NCI-H2081 (cell line): ENCODE results near the gene CHST11.

Experiments
- DNase-seq, 2 experiments: peaks; one replicate each; lab custom pipeline; 2025; lab: John Stamatoyannopoulos, UW

CHST11 gene

DNA sequence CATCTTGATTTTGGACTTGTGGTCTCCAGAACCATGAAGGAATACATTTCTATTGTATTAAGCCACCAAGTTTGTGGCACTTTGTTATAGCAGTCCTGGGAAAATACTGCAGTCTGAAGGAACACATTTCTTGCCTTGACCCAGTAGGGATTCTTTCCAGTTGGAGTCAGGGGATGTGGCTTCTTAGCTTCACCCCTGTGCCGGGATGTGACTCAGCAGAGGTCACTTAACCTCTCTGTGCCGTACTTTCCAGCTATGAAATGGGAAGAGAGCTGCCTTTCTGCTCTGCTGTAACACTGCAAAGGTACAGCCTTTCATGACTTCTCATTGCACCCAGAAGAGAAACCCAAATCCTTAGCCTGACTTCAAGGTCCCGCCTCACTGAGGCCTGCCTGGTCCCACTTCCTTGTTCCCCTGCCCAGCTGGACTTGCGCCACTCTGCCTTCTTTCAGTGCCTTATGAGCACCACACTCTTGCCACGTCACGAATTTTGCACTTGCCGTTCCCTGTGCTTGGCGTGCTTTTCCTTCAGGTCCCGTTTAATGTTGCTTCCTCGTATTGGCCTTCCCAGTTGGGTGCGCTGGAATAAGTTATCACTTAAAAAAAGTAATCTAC is 24.2 kb downstream of the CHST11 start:
- no peak for DNase-seq

GRCh38 chr12:104482113-104482512 is 25.4 kb downstream of the CHST11 start:
- DNase-seq: no peak

GRCh38 chr12:104482748-104483147 is 26.0 kb downstream of the CHST11 start:
- no peak for DNase-seq

- no peak for DNase-seq
Observed at GRCh38 chr12:104484079-104484478, 27.3 kb downstream of the CHST11 start.

- DNase-seq: no peak
Observed at GRCh38 chr12:104485651-104486362, 29.1 kb downstream of the CHST11 start.

- DNase-seq: no peak
Observed at GRCh38 chr12:104486363-104486750, 29.6 kb downstream of the CHST11 start.

DNA sequence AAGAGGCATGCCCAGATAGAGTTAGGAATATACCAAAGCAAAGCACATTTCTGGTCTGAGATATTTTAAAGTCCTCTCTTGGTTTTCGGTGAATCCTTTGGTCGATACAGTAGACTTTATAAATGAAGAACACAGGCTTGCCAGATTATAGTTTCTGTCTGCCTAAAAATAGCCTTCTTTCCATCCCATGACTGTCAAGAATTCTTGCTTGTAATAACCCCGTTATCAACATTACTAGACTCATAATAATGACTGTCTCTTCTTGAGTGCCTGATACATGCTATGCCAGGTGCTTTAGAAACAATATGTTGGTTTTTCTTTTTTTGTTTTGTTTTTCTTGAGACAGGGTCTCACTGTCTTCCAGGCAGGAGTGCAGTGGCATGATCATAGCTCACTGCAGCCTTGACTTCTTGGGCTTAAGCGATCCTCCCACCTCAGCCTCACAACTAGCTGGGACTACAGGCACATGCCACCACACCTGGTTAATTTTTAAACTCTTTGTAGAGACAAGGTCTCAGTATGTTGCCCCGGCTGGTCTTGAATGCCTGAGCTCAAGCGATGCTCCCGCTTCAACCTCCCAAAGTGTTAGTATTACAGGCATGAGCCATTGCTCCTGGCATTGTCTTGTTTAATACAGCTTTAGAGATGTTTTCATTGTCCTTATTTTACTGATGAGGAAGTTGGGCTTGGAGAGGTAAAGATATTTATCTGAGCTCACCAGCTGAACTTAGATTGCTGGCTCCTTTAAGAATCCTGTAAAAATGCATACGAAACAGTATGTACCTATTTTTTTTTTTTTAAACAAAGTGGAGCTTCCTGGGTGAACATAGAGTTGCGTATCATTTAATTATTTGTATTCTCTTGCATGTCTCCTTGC is 30.4 kb downstream of the CHST11 start:
- DNase-seq: no peak

GRCh38 chr12:104488374-104488773 is 31.6 kb downstream of the CHST11 start:
- DNase-seq: no peak

GRCh38 chr12:104490186-104490585 is 33.4 kb downstream of the CHST11 start:
- DNase-seq: no peak

GRCh38 chr12:104490850-104491249 is 34.1 kb downstream of the CHST11 start:
- DNase-seq: no peak

DNA sequence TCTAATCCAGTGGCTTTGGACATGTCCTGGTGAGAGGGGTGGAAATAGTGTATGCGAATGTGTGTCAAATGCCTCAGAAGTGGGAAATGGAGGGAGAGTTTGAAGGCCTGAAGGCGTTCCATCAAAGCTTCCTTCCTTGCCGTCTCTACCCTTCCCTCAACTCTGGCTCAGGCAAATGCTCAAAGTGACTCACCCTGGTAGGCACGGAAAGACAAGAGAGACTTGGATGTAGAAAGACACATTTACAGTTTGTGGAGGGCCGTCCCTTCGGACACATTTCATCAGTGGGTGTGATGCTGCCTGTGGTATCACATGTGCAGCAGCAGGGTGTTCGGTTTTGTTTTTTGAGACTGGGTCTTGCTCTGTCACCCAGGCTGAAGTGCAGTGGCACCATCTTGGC is 36.7 kb downstream of the CHST11 start:
- no peak for DNase-seq

DNA sequence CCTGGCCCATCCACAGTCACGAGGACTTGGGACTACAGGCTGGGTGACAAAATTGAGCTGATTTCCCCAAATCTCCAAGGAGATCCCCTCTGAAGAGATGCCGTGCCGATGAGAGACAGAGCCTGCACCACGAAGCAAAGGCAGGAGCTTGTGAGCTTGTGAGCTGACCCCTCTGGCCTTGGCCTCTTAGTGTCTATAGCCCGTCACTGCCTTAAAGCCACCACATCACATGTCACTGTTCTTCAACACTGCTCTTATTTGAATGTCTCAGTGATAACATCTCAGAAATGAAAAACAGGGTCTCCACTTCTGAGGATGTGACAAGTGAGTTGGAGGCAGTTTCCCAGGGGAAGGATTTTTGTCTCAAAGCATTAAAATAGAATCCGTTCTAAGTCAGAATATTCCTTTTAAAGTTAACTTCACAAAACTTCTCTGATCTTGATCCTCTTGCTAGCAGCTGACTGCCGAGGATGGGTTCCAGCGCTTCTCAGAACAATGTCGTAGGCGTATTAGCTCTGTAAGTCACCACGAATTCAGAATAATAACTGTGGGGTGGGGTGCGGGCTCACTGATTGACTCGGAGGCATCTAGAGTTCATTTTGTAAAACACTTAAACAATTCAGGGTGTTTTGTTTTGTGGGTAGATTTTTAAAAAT is 37.5 kb downstream of the CHST11 start:
- no peak for DNase-seq

DNA sequence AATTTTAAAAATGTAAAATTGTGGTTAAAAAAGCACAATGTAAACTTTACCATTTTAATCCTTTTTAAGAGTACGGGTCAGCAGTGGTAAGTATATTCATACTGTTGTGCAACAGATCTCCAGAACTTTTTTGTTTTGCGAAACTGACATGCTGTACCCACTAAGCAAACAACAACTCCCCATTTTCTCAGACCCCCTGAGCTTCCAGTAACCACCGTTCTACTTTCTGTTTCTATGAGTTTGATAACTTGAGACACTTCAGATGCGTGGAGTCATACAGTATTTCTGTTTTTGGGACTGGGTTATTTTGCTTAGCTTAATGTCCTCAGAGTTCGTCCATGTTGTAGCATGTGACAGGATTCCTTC is 38.0 kb downstream of the CHST11 start:
- no peak for DNase-seq

DNA sequence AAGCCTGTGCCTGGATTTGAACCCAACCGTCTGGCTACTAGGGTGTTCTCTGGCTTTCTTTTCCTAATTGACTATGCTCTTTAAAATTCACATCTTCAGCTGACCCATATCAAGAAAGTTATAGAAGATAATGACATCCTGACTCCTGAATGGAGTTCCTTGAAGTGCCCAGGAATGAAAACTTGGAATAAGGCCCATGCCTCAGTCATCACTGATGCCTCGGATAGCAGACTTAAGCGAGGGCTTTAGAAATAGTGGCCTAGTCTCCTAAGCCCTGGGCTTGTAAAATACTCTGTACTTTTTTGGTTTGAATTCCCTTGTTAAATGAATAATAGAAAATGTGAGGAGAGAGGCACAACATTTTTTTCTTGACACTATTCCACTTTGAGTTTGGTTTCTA is 39.0 kb downstream of the CHST11 start:
- DNase-seq: no peak

DNA sequence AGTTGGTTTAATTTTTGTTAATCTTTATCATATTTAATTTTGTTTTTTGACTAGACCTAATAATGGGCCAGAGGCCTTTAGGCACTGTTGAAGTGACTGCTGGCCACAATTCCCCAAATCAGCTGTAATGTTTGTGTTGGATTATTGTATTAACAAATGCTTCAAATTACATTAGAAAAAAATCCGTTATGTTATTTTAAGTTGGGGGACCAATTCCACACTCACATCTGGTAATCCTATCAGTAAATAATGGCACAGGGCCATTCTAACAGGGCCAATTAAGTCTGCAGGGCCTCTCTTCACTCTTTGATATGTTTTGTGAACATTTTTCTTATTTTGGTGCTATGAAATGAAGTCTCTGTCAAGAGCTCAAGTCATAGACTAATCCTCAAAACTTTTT is 39.6 kb downstream of the CHST11 start:
- no peak for DNase-seq

DNA sequence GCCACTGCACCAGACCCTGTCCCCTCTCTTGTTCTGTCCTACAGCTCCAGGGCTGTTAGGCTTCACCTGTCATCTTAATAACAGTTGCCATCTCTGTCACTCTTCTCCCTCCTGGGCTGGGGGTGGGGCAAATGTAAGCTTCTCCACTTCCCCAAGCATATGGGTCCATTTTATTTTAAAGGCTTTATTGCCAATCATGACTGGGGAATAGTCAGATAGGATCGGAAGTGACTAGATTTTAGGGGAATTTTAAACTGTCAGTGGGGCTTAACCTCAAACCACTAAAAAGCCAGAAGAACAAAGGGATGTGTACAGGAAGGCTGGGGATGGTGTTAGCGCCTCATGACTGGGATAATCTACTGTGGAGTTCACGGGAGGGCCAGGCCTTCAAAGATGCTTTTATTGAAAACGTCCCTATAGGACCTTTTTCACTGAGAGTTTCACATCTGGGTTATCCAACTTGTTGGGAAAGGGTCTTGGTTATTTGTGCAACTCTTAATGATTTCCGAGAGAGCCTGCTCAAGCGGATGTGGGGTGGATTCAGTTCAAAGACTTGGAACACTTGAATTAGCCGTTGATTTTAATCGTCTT is 41.6 kb downstream of the CHST11 start:
- no peak for DNase-seq

GRCh38 chr12:104499668-104500332 is 43.1 kb downstream of the CHST11 start:
- DNase-seq: no peak

GRCh38 chr12:104501115-104501514 is 44.4 kb downstream of the CHST11 start:
- no peak for DNase-seq

GRCh38 chr12:104501660-104502059 is 44.9 kb downstream of the CHST11 start:
- DNase-seq: no peak

- no peak for DNase-seq
Observed at GRCh38 chr12:104502217-104502616, 45.5 kb downstream of the CHST11 start.

- no peak for DNase-seq
Observed at GRCh38 chr12:104502638-104503037, 45.9 kb downstream of the CHST11 start.

DNA sequence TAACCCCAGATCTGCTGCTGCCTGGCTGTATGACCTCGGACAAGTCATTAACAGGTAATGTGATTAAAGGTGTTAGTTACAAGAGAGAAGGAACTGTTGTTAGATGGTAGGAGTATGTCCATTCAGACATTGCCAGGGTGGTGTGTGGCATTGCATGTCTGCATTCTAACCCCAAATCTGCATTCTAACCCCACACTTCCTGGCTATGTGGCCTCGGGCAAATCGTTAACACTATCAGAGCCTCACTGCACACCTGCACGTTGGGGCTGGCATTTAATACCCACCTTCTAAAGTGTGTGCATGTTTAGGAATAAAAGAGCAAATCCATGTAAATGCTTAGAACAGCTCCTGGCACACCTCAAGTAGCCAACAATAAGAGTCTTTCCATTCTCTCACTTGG is 46.4 kb downstream of the CHST11 start:
- no peak for DNase-seq
